HAP-1 (cell line): Measurements from ENCODE around the gene PTTG1.

Source experiments
- DNase-seq, 2 experiments: peaks; one replicate each; pipeline ENCODE4 v3.0.0-alpha.2; 2016 to 2020; ENCODE audit warnings: low spot score in 2 of 2
- H3K27me3 ChIP-seq: fragments of 250-450 bp; sonication (Bioruptor Pico); 2 replicates; pipeline ENCODE4 v1.5.1; 2020; ENCODE audit warnings: low read depth, mild to moderate bottlenecking, moderate library complexity
- H3K36me3 ChIP-seq: fragments of 250-450 bp; sonication (Bioruptor Pico); replicated peaks from 2 replicates; pipeline ENCODE4 v1.5.1; 2020; ENCODE audit warnings: mild to moderate bottlenecking
- H3K4me1 ChIP-seq: fragments of 250-450 bp; sonication (Bioruptor Pico); 2 replicates; pipeline ENCODE4 v1.5.1; 2020; ENCODE audit warnings: mild to moderate bottlenecking
- H3K4me3 ChIP-seq: fragments of 250-450 bp; sonication (Bioruptor Pico); 2 replicates; pipeline ENCODE4 v1.5.1; 2020; ENCODE audit warnings: mild to moderate bottlenecking, moderate library complexity
- H3K9me3 ChIP-seq: fragments of 250-450 bp; sonication (Bioruptor Pico); 2 replicates; pipeline ENCODE4 v1.5.1; 2020; ENCODE audit warnings: mild to moderate bottlenecking, moderate library complexity
- in situ Hi-C: fragments of 300-500 bp; cut with MboI; formaldehyde crosslinking; loops from 3 replicates; pipeline ENCODE4 v1.14.3; 2020; ENCODE audit warnings: low sequenced_read_pairs, inconsistent platforms, mixed read lengths

PTTG1 gene

GRCh38 chr5:160421625-160422258 is at the start of gene PTTG1:
Gene PTTG1, plus strand, starts transcription at chr5:160421855. Its CDS starts 458 bp downstream, at chr5:160422313.
- H3K4me3 ChIP-seq = peak within 1 kb of the TSS; percentile 60
- H3K9me3 ChIP-seq = no peaks in the 10 kb centered on the region
- in situ Hi-C loops = no loop called here
- peaks cover 31% of the 10 kb centered on the region for H3K4me1 ChIP-seq
- H3K36me3 ChIP-seq = peaks cover 36% of the 10 kb centered on the region
- DNase-seq = peak; percentile 90 to 98
- no peaks in the 10 kb centered on the region for H3K27me3 ChIP-seq

GRCh38 chr5:160375166-160375565 is 46.5 kb upstream of the PTTG1 start:
- DNase-seq = no peak
- no peaks in the 10 kb centered on the region for H3K4me1 ChIP-seq
- in situ Hi-C loops = no loop called here
- peaks cover 64% of the 10 kb centered on the region for H3K27me3 ChIP-seq
- H3K36me3 ChIP-seq = no peaks in the 10 kb centered on the region
- no peak overlapping the region for H3K4me3 ChIP-seq
- H3K9me3 ChIP-seq = no peaks in the 10 kb centered on the region; the same call in 1 of the 2 replicates

- in situ Hi-C loops = no loop called here
- Histone ChIP-seq H3K4me3 (no peak overlapping the region), H3K4me1 (no peaks in the 10 kb centered on the region), H3K36me3 (no peaks in the 10 kb centered on the region), H3K27me3 (peaks cover 64% of the 10 kb centered on the region), H3K9me3 (no peaks in the 10 kb centered on the region; the same call in 1 of the 2 replicates)
- no peak for DNase-seq
Observed at GRCh38 chr5:160375701-160376100, 46.0 kb upstream of the PTTG1 start.

- H3K4me3 ChIP-seq = no peak overlapping the region
- H3K4me1 ChIP-seq = no peaks in the 10 kb centered on the region
- H3K36me3 ChIP-seq = no peaks in the 10 kb centered on the region
- H3K27me3 ChIP-seq = peaks cover 64% of the 10 kb centered on the region
- in situ Hi-C loops = no loop called here
- DNase-seq = no peak
- no peaks in the 10 kb centered on the region; the same call in 1 of the 2 replicates for H3K9me3 ChIP-seq
Observed at GRCh38 chr5:160376416-160376815, 45.2 kb upstream of the PTTG1 start.

- Histone ChIP-seq H3K4me3 (no peak overlapping the region), H3K9me3 (no peaks in the 10 kb centered on the region; the same call in 1 of the 2 replicates), H3K4me1 (peaks cover 10% of the 10 kb centered on the region), H3K27me3 (peaks cover 62% of the 10 kb centered on the region), H3K36me3 (no peaks in the 10 kb centered on the region)
- in situ Hi-C loops = no loop called here
- no peak for DNase-seq
Observed at GRCh38 chr5:160377651-160378050, 44.0 kb upstream of the PTTG1 start.

GRCh38 chr5:160378330-160378729 is 43.3 kb upstream of the PTTG1 start:
- H3K9me3 ChIP-seq = no peaks in the 10 kb centered on the region; the same call in 1 of the 2 replicates
- H3K27me3 ChIP-seq = peaks cover 62% of the 10 kb centered on the region
- in situ Hi-C loops = no loop called here
- DNase-seq = no peak
- H3K4me1 ChIP-seq = peaks cover 13% of the 10 kb centered on the region
- no peak overlapping the region for H3K4me3 ChIP-seq
- H3K36me3 ChIP-seq = no peaks in the 10 kb centered on the region

GRCh38 chr5:160379511-160379910 is 42.1 kb upstream of the PTTG1 start:
- no peak for DNase-seq
- Histone ChIP-seq H3K36me3 (no peaks in the 10 kb centered on the region), H3K27me3 (peaks cover 54% of the 10 kb centered on the region), H3K9me3 (no peaks in the 10 kb centered on the region; the same call in 1 of the 2 replicates), H3K4me3 (no peak overlapping the region), H3K4me1 (peaks cover 16% of the 10 kb centered on the region)
- in situ Hi-C loops = no loop called here

- H3K36me3 ChIP-seq = no peaks in the 10 kb centered on the region
- peaks cover 50% of the 10 kb centered on the region for H3K27me3 ChIP-seq
- peaks cover 16% of the 10 kb centered on the region for H3K4me1 ChIP-seq
- H3K4me3 ChIP-seq = no peak overlapping the region
- DNase-seq = no peak
- no peaks in the 10 kb centered on the region; the same call in 1 of the 2 replicates for H3K9me3 ChIP-seq
- in situ Hi-C loops = no loop called here
Observed at GRCh38 chr5:160380041-160380440, 41.6 kb upstream of the PTTG1 start.

GRCh38 chr5:160382346-160382745 is 39.3 kb upstream of the PTTG1 start:
- Histone ChIP-seq H3K4me1 (peaks cover 16% of the 10 kb centered on the region), H3K9me3 (no peaks in the 10 kb centered on the region), H3K4me3 (no peak overlapping the region), H3K27me3 (peaks cover 31% of the 10 kb centered on the region), H3K36me3 (no peaks in the 10 kb centered on the region)
- in situ Hi-C loops = no loop called here
- peak in 1 of 2 experiments; percentile 43 for DNase-seq

GRCh38 chr5:160384681-160385080 is 37.0 kb upstream of the PTTG1 start:
- DNase-seq = no peak
- no peaks in the 10 kb centered on the region for H3K9me3 ChIP-seq
- in situ Hi-C loops = no loop called here
- peaks cover 20% of the 10 kb centered on the region for H3K27me3 ChIP-seq
- H3K4me3 ChIP-seq = no peak overlapping the region
- H3K36me3 ChIP-seq = no peaks in the 10 kb centered on the region
- H3K4me1 ChIP-seq = peaks cover 16% of the 10 kb centered on the region

- H3K27me3 ChIP-seq = peaks cover 14% of the 10 kb centered on the region
- no peaks in the 10 kb centered on the region for H3K36me3 ChIP-seq
- no peaks in the 10 kb centered on the region for H3K9me3 ChIP-seq
- peaks cover 16% of the 10 kb centered on the region for H3K4me1 ChIP-seq
- in situ Hi-C loops = no loop called here
- no peak overlapping the region for H3K4me3 ChIP-seq
- no peak for DNase-seq
Observed at GRCh38 chr5:160385496-160385895, 36.2 kb upstream of the PTTG1 start.

- peaks cover 9% of the 10 kb centered on the region for H3K4me1 ChIP-seq
- no peak for DNase-seq
Observed at GRCh38 chr5:160387445-160387844, 34.2 kb upstream of the PTTG1 start.

GRCh38 chr5:160390787-160391696 is 30.6 kb upstream of the PTTG1 start:
- in situ Hi-C loops = no loop called here
- H3K27me3 ChIP-seq = no peaks in the 10 kb centered on the region
- no peaks in the 10 kb centered on the region for H3K9me3 ChIP-seq
- no peak overlapping the region for H3K4me3 ChIP-seq
- H3K4me1 ChIP-seq = 0 out of 2 replicates have a peak, but pooled peaks cover 3% of the 10 kb centered on the region
- H3K36me3 ChIP-seq = peaks cover 3% of the 10 kb centered on the region
- peak in 1 of 2 experiments; percentile 50 for DNase-seq

More at GRCh38 chr5:160387445-160387844, 34.2 kb upstream of the PTTG1 start:
- Histone ChIP-seq H3K36me3 (no peaks in the 10 kb centered on the region), H3K27me3 (no peaks in the 10 kb centered on the region), H3K4me3 (no peak overlapping the region), H3K9me3 (no peaks in the 10 kb centered on the region)
- in situ Hi-C loops = no loop called here

GRCh38 chr5:160395111-160395510 is 26.5 kb upstream of the PTTG1 start:
- no peaks in the 10 kb centered on the region for H3K9me3 ChIP-seq
- H3K4me1 ChIP-seq = peaks cover 22% of the 10 kb centered on the region
- H3K4me3 ChIP-seq = no peak overlapping the region
- no peaks in the 10 kb centered on the region for H3K27me3 ChIP-seq
- in situ Hi-C loops = no loop called here
- no peak for DNase-seq
- H3K36me3 ChIP-seq = peaks cover 3% of the 10 kb centered on the region
